GM04503 (cell line): Measurements from ENCODE around the gene RASSF4.
A peak's percentile ranks its signal among the peaks of the same experiment; 100 is the strongest.

Experiments
- DNase-seq: peaks from one replicate; pipeline ENCODE4 v3.0.0-alpha.2; 2012; ENCODE audit warnings: low read depth

The RASSF4 gene

GRCh38 chr10:44990302-44990655, 30.7 kb downstream of the RASSF4 start:
- DNase-seq, result no peak

- DNase-seq, result no peak
Measured at GRCh38 chr10:44990965-44991364, 31.4 kb downstream of the RASSF4 start.

- DNase-seq, result no peak
Measured at GRCh38 chr10:44991571-44991970, 32.0 kb downstream of the RASSF4 start.

- DNase-seq, result no peak
Measured at GRCh38 chr10:44992070-44992731, 32.6 kb downstream of the RASSF4 start.

- DNase-seq, result no peak
Measured at GRCh38 chr10:44992732-44993225, 33.2 kb downstream of the RASSF4 start.

- no peak for DNase-seq
Measured at GRCh38 chr10:44993226-44993921, 33.8 kb downstream of the RASSF4 start.

- peak; percentile 40 for DNase-seq
Measured at GRCh38 chr10:44993922-44994751, 34.5 kb downstream of the RASSF4 start.

- DNase-seq, result no peak
Measured at GRCh38 chr10:44994752-44995530, 35.3 kb downstream of the RASSF4 start.

GRCh38 chr10:44995581-44995913, 35.9 kb downstream of the RASSF4 start:
- no peak for DNase-seq

- peak; percentile 64 for DNase-seq
Measured at GRCh38 chr10:44995914-44996669, 36.5 kb downstream of the RASSF4 start.

GRCh38 chr10:44997105-44997748, 37.6 kb downstream of the RASSF4 start:
- DNase-seq, result no peak

- DNase-seq, result no peak
Measured at GRCh38 chr10:44998146-44998631, 38.6 kb downstream of the RASSF4 start.

GRCh38 chr10:45000138-45000751, 40.6 kb downstream of the RASSF4 start:
- DNase-seq, result no peak

- DNase-seq, result no peak
Measured at GRCh38 chr10:45000752-45001380, 41.3 kb downstream of the RASSF4 start, which contains the start of gene ZNF22. TSS of gene ZNF22 (plus strand) at chr10:45000923. CDS start at chr10:45003369, 2,446 bp downstream.

GRCh38 chr10:45001381-45002148, 42.0 kb downstream of the RASSF4 start:
- DNase-seq, result no peak

- DNase-seq, result no peak
Measured at GRCh38 chr10:45003432-45004000, 43.9 kb downstream of the RASSF4 start.

- no peak for DNase-seq
Measured at GRCh38 chr10:45004661-45005060, 45.1 kb downstream of the RASSF4 start.

- no peak for DNase-seq
Measured at GRCh38 chr10:45005284-45005683, 45.7 kb downstream of the RASSF4 start.
